NK-92 (cell line): ENCODE results near the gene SCAPER.
A peak's percentile ranks its signal among the peaks of the same experiment; 100 is the strongest.

Source experiments
- DNase-seq: peaks from one replicate; lab custom pipeline; 2025; ENCODE audit not compliant: unreplicated experiment; lab: John Stamatoyannopoulos, UW

Gene SCAPER

GRCh38 chr15:76905013-76905839, at the start of gene SCAPER:
Gene SCAPER, minus strand, starts transcription at chr15:76905340. Its CDS starts 21,523 bp downstream, at chr15:76883817.
- DNase-seq, result peak; percentile 45

DNA sequence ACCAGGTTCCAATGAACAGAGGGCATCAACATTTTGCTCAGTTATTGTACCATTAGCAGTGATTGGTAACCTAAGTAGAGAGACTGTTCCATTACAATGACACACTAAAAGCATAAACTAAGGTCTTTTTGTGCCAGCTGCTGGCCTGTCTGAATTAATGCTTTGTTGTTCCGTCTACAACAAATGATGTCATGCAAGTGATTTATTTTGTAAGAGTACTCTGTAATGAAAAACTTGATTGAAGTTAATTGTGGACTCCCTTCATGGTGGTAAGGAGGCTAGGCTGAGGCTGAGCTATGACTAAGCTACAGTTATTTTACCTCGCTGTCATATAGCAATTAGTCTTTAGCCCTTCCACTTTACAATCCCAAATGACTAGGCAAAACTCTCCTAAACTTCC, 49.6 kb upstream of the SCAPER start:
- no peak for DNase-seq

- no peak for DNase-seq
These were observed 48.8 kb upstream of the SCAPER start for GRCh38 chr15:76953913-76954312.

DNA sequence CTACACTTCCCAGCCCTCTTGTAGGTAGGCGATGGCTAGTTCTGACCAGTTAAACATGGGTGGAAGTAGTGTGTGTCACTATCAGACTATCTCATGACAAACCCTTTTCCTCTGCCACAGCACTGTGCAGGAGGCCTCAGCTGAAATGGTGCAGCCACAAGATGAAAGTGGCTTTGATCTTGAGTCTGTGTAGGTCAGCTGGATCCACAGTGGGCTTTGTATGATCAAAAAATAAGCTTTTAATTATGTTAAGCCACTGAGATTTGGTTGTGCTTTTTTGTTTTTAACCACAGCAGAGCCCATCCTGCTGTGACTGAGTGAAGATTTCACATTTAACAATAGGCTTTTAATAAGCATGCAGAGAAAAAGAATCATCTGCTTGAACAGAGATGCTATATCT, 46.1 kb upstream of the SCAPER start:
- no peak for DNase-seq

- no peak for DNase-seq
These were observed 42.3 kb upstream of the SCAPER start for GRCh38 chr15:76947454-76947853.

- no peak for DNase-seq
These were observed 40.5 kb upstream of the SCAPER start for GRCh38 chr15:76945494-76946093.

GRCh38 chr15:76942331-76942730, 37.2 kb upstream of the SCAPER start:
- DNase-seq, result no peak

GRCh38 chr15:76941636-76942035, 36.5 kb upstream of the SCAPER start:
- no peak for DNase-seq

GRCh38 chr15:76939715-76940114, 34.6 kb upstream of the SCAPER start:
- no peak for DNase-seq

DNA sequence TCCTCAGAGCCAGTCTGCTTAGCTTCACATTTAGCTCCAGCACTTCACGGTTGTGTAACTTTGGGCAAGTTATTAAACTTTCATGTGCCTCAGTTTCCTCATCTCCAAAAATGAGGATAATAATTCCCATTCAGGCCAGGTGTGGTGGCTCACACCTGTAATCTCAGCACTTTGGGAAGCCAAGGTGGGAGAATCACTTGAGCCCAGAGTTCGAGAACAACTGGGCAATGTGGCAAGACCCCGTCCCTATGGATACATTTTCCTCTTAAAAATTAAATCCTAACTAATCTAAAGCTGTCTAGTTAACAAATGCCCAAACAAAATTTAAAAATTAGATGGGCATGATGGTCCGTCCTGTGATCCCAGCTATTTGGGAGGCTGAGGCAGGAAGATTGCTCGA, 33.6 kb upstream of the SCAPER start:
- no peak for DNase-seq

DNA sequence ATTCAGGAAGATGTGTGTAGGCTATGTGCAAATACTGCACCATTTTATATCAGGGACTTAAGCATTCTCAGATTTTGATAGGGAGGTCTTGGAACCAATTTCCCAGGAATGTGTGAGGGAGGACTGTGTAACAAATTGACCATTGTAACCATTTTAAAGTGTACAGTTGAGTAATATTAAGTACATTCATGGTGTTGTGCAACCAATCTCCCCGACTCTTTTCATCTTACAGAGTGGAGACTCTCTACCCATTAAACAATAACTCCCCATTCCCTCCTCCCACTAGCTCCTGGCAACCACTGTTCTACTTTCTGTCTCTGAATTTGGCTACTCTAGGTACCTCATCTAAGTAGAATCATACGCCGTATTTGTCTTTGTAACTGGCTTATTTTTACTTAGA, 31.5 kb upstream of the SCAPER start:
- no peak for DNase-seq

GRCh38 chr15:76935620-76936019, 30.5 kb upstream of the SCAPER start:
- DNase-seq, result no peak

DNA sequence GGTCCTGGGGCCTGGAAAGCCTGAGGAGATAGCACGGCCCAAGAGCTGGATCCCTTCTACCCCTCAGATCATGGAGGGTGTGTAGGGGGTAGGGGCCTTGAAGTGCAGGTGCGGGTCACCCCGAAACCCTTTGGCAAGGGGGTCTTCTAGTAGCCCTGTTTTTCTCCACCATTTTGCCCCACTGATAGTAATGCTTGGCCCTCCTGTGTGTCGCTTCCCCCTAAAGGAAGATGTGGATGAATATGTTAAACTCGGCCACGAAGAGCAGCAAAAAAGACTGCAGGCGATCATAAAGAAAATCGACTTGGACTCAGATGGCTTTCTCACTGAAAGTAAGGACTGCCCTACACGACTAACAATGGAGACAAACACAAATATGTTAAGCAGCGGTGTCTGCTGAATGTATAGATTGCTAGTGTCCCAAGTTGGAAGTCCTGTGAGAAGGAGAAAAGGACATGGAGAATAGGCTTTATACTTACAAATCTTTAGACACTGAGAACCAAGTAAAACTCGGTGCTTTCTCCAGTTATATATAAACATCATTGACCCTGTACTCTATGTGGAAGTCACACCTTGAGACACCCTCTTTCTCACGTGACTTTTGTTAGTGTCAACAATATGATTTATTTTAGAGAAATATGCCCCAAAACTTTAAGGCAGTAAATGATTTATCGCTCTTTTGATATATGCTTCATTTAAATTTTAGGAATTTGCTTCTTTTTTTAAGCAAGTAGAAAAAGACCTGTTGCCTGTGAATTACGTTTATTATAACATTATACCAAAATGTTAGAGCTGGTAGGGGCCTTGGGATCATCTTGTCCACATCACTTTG, 27.2 kb upstream of the SCAPER start:
- no peak for DNase-seq

- peak; percentile 59 for DNase-seq
These were observed 26.4 kb upstream of the SCAPER start, which contains the start of gene RCN2 for GRCh38 chr15:76931397-76932134. Gene RCN2, plus strand, starts transcription at chr15:76931749. Its CDS starts 93 bp downstream, at chr15:76931842.

GRCh38 chr15:76930831-76931396, 25.8 kb upstream of the SCAPER start:
- DNase-seq, result no peak

GRCh38 chr15:76929011-76929760, 24.0 kb upstream of the SCAPER start:
- no peak for DNase-seq

DNA sequence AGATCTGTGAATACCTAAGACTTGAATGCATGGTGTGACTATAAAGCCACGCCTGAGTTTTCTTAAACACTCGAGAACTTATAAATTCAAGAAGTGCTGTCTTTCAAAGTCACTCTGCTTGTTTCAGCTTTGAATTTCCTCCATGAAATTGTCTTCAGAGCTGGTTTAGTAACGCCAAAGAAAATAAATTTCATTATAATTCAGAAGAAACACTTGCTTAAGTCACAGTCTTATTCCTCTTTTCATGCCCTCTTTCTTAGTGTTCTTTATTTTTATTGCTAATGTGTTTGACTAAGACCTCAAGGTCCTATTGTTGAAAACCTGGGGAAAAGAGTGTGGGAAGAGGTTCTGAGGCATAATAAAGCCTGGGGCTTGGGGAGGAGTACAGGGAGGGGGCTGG, 23.1 kb upstream of the SCAPER start:
- DNase-seq, result no peak

GRCh38 chr15:76916369-76916768, 11.2 kb upstream of the SCAPER start:
- no peak for DNase-seq

GRCh38 chr15:76913737-76914136, 8.6 kb upstream of the SCAPER start:
- DNase-seq, result no peak

DNA sequence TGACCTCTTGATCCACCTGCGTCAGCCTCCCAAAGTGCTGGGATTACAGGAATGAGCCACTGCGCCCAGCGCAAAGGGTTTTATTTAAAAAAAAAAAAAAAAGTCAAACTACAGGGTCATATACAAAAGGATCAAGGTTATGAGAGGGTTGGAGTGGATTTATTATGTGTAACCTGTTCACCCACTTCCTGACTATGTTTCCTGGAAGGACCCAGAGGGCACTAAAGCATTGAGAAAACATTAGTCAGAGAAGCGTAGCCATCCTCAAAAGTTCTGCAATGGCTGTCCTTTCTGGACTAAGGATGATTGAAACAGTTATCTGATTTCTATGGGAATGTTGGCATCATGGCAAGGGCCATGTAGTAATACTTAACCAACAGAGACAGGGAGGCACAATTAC, 7.3 kb upstream of the SCAPER start:
- no peak for DNase-seq
